HCT116 (cell line): ENCODE data around the gene SC5D. TPM values are rescaled to one million over a fixed set of nuclear protein-coding genes. Genes with fewer than 3 reads are reported as not detected.

Experiments
- ATAC-seq: fragments of 200-7000 bp; cut with Tn5 transposase; 2 replicates; pipeline ENCODE4 v1.9.1; 2020; ENCODE audit warnings: mild to moderate bottlenecking, moderate library complexity
- BruUV-seq: library from RNA; stranded (reverse); fragments of 400-500 nt; replicated peaks from 2 replicates; lab custom pipeline; 2021; lab: Mats Ljungman, UMichigan
- CTCF ChIA-PET: fragments of 300-600 bp; sonication (Branson Sonifier 250); formaldehyde crosslinking; loops from one replicate; lab custom pipeline; 2021; ENCODE audit warnings: antibody characterized with exemption; lab: Charles Lee
- POLR2A ChIA-PET: fragments of 300-600, 350-600 bp; sonication (Branson Sonifier 250); formaldehyde crosslinking; loops from one replicate; lab custom pipeline; 2021; ENCODE audit warnings: antibody characterized with exemption; lab: Charles Lee
- RAD21 ChIA-PET, 2 experiments: fragments of 300-600 bp; sonication (Branson Sonifier 250); formaldehyde crosslinking; loops; one replicate each; lab custom pipeline; 2023; ENCODE audit warnings: low total read pairs in 2 of 2; ENCODE audit not compliant: uncharacterized antibody in 2 of 2, unreplicated experiment in 2 of 2, low non-redundant PET in 1 of 2; lab: Charles Lee
- DNase-seq: peaks from one replicate; pipeline ENCODE4 v3.0.0-alpha.2; 2010; ENCODE audit warnings: low read depth, low spot score
- H2AFZ ChIP-seq: fragments of 200-600 bp; shearing (Covaris generic), sonication (generic); 2 replicates; pipeline ENCODE4 v1.6.1; 2017; ENCODE audit warnings: low read depth, mixed run types, mixed read lengths, antibody characterized with exemption, low read length; ENCODE audit not compliant: poor library complexity, severe bottlenecking
- H3K27ac ChIP-seq: 2 replicates; pipeline ENCODE4 v1.5.1; 2012; ENCODE audit warnings: low read depth, low read length
- H3K27me3 ChIP-seq: fragments of 200-600 bp; sonication (generic); 2 replicates; pipeline ENCODE4 v1.6.1; 2016; ENCODE audit warnings: mixed run types, low read length, mixed read lengths; ENCODE audit not compliant: insufficient read depth
- H3K36me3 ChIP-seq, 2 experiments: fragments of 200-500 bp in 1 of 2; fragments of 200-600 bp in 1 of 2; sonication (Bioruptor generic) in 1 of 2; sonication (generic) in 1 of 2; 2 replicates each; pipeline versions ENCODE4 v1.5.1 to v1.6.1; 2014 to 2016; ENCODE audit warnings: low read length in 2 of 2, inconsistent platforms in 1 of 2, mixed read lengths in 1 of 2, mixed run types in 1 of 2; ENCODE audit not compliant: insufficient read depth in 2 of 2, control insufficient read depth in 1 of 2
- H3K4me1 ChIP-seq, 2 experiments: fragments of 200-600 bp in 1 of 2; sonication (generic) in 1 of 2; 2 replicates each; pipeline versions ENCODE4 v1.5.1 to v1.6.1; 2012 to 2017; ENCODE audit warnings: low read length in 2 of 2, inconsistent platforms in 1 of 2, mild to moderate bottlenecking in 1 of 2, mixed read lengths in 1 of 2, mixed run types in 1 of 2, moderate library complexity in 1 of 2; ENCODE audit not compliant: insufficient read depth in 2 of 2, control insufficient read depth in 1 of 2
- H3K4me2 ChIP-seq: fragments of 200-600 bp; sonication (generic); 2 replicates; pipeline ENCODE4 v1.6.1; 2017; ENCODE audit warnings: mixed run types, low read length, mixed read lengths
- H3K4me3 ChIP-seq, 2 experiments: fragments of 200-600 bp in 1 of 2; sonication (generic) in 1 of 2; replicated peaks in 1 of 2; 2 replicates each; pipeline ENCODE4 v1.5.1; 2011 to 2016; ENCODE audit warnings: low read length in 2 of 2, control low read depth in 1 of 2, low read depth in 1 of 2, mild to moderate bottlenecking in 1 of 2, mixed read lengths in 1 of 2, mixed run types in 1 of 2
- H3K79me2 ChIP-seq: fragments of 200-600 bp; sonication (generic); 2 replicates; pipeline ENCODE4 v1.6.1; 2017; ENCODE audit warnings: mild to moderate bottlenecking, mixed run types, low read length, moderate library complexity, mixed read lengths; ENCODE audit not compliant: insufficient read depth
- H3K9ac ChIP-seq: fragments of 200-600 bp; sonication (generic); 2 replicates; pipeline ENCODE4 v1.6.1; 2016; ENCODE audit warnings: low read length, mixed read lengths
- H3K9me2 ChIP-seq: fragments of 200-600 bp; sonication (generic), shearing (Covaris generic); 2 replicates; pipeline ENCODE4 v1.6.1; 2017; ENCODE audit warnings: mixed run types, mild to moderate bottlenecking, moderate library complexity; ENCODE audit not compliant: insufficient read depth
- H3K9me3 ChIP-seq, 2 experiments: fragments of 200-500 bp in 1 of 2; fragments of 200-600 bp in 1 of 2; sonication (Bioruptor generic) in 1 of 2; sonication (generic) in 1 of 2; 2 replicates each; pipeline ENCODE4 v1.6.1; 2014 to 2017; ENCODE audit warnings: low read length in 2 of 2, mixed read lengths in 2 of 2, inconsistent platforms in 1 of 2, low read depth in 1 of 2, mild to moderate bottlenecking in 1 of 2, mixed run types in 1 of 2, moderate library complexity in 1 of 2; ENCODE audit not compliant: control insufficient read depth in 1 of 2, insufficient read depth in 1 of 2
- H4K20me1 ChIP-seq: fragments of 200-600 bp; sonication (generic), shearing (Covaris generic); 2 replicates; pipeline ENCODE4 v1.6.1; 2017; ENCODE audit warnings: mixed run types, mild to moderate bottlenecking, moderate library complexity; ENCODE audit not compliant: insufficient read depth
- CEBPB ChIP-seq: IDR thresholded peaks from 2 replicates; pipeline ENCODE4 v1.6.1; 2012; ENCODE audit warnings: low read depth
- SP1 ChIP-seq: IDR thresholded peaks from 2 replicates; pipeline ENCODE4 v1.6.1; 2012; ENCODE audit warnings: low read depth
- TCF7L2 ChIP-seq: IDR thresholded peaks from 2 replicates; pipeline ENCODE4 v1.7.0; 2011; ENCODE audit warnings: borderline replicate concordance, inconsistent platforms; ENCODE audit not compliant: insufficient read depth, insufficient read length; ENCODE audit errors: extremely low read depth
- ZFX ChIP-seq: fragments of 450-650 bp; IDR thresholded peaks from 2 replicates; pipeline ENCODE4 v1.6.1; 2017
- ZNF274 ChIP-seq: fragments of 200-500 bp; sonication (Bioruptor generic); IDR thresholded peaks from 2 replicates; pipeline ENCODE4 v1.6.1; 2014; ENCODE audit warnings: mild to moderate bottlenecking, low read depth, low read length, inconsistent platforms
- intact Hi-C: fragments of 100-400 bp; cut with micrococcal nuclease; formaldehyde crosslinking; loops from 2 replicates; pipeline ENCODE4 v1.10.0; 2022
- total RNA-seq: library from RNA; stranded (reverse); gene quantifications from one replicate; pipeline ENCODE4 v1.2.1, GENCODE V29; 2021; ENCODE audit not compliant: unreplicated experiment
- TF ChIP-seq, protein P1 (sequence below), 3 experiments: fragments of 200-600 bp in 1 of 3; sonication (generic) in 1 of 3; IDR thresholded peaks in 2 of 3; conservative IDR thresholded peaks in 1 of 3; 2 replicates each; pipeline ENCODE4 v1.5.1; 2012 to 2017; ENCODE audit warnings: low read depth in 2 of 3, low read length in 2 of 3, antibody characterized with exemption in 1 of 3, borderline replicate concordance in 1 of 3, control low read depth in 1 of 3, mild to moderate bottlenecking in 1 of 3, mixed read lengths in 1 of 3, mixed run types in 1 of 3, moderate library complexity in 1 of 3; ENCODE audit not compliant: insufficient read depth in 1 of 3
- TF ChIP-seq, protein P2 (sequence below): IDR thresholded peaks from 2 replicates; pipeline ENCODE4 v1.6.1; 2012

Gene SC5D
- total RNA-seq, 1 experiment from 2014 or later: 24.1 TPM

DNA sequence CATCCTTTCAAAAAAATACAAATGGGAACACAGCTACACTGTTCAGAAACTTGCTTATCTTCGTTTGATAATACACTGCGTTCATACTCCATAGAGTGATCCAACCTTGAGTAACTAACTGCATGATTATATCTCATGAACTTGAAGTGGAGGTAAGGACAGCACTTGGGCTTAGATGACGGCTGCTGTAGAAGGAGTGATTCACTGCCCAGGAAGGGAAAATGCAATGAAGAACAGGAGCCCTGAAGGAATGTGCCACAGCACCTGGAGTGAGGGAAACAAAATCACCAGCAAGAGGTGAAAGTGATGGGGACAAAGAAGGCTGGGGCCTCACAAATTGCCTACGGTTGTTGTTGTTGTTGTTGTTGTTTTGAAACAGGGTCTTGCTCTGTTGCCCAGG, 44.1 kb upstream of the SC5D start:
- Histone ChIP-seq H3K79me2 (no peaks in the 10 kb centered on the region), H2AFZ (peak overlapping the region; percentile 99), H3K27ac (no peak overlapping the region), H3K4me2 (peak overlapping the region; percentile 62), H3K9ac (no peak overlapping the region), H3K27me3 (no peaks in the 10 kb centered on the region), H3K9me2 (no peaks in the 10 kb centered on the region), H4K20me1 (no peaks in the 10 kb centered on the region), H3K4me1 (peaks cover 0 to 5% of the 10 kb centered on the region in 2 experiments; a peak in 2 of 4 replicates), H3K4me3 (no peak overlapping the region), H3K36me3 (no peaks in the 10 kb centered on the region), H3K9me3 (no peaks in the 10 kb centered on the region)
- intact Hi-C loops: no loop called here
- DNase-seq (no peak), ATAC-seq (no peak)
- TF ChIP-seq, protein P1, sequence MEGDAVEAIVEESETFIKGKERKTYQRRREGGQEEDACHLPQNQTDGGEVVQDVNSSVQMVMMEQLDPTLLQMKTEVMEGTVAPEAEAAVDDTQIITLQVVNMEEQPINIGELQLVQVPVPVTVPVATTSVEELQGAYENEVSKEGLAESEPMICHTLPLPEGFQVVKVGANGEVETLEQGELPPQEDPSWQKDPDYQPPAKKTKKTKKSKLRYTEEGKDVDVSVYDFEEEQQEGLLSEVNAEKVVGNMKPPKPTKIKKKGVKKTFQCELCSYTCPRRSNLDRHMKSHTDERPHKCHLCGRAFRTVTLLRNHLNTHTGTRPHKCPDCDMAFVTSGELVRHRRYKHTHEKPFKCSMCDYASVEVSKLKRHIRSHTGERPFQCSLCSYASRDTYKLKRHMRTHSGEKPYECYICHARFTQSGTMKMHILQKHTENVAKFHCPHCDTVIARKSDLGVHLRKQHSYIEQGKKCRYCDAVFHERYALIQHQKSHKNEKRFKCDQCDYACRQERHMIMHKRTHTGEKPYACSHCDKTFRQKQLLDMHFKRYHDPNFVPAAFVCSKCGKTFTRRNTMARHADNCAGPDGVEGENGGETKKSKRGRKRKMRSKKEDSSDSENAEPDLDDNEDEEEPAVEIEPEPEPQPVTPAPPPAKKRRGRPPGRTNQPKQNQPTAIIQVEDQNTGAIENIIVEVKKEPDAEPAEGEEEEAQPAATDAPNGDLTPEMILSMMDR (IDR thresholded peaks at IDR 0.05 in 2 of 3, conservative IDR thresholded peaks at IDR 0.05 in 1 of 3; ENCODE audit: borderline replicate concordance in 1 of 3, insufficient read depth in 1 of 3, low read depth in 2 of 3, low read length in 2 of 3): no peak
- no peak for TF ChIP-seq ZNF274
- TF ChIP-seq TCF7L2: no peak
- TF ChIP-seq CEBPB: no peak
- TF ChIP-seq ZFX: no peak
- TF ChIP-seq, protein P2, sequence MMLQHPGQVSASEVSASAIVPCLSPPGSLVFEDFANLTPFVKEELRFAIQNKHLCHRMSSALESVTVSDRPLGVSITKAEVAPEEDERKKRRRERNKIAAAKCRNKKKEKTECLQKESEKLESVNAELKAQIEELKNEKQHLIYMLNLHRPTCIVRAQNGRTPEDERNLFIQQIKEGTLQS: no peak
- TF ChIP-seq SP1: no peak
- ChIA-PET RAD21 (no interaction called here), CTCF (interaction anchor here (0.7 kb wide), 1 partner anchor 10 kb away, joined by 3 read pairs; no protein-coding TSS in a partner anchor), POLR2A (no interaction called here)
- BruUV-seq: no TSS peak
